ENCODE data around the gene LRRC25. TPM values are rescaled to one million over a fixed set of nuclear protein-coding genes. Genes with fewer than 3 reads are reported as not detected.

LRRC25 gene
- polyA plus RNA-seq, 1 donor (not counting 4 experiments of a cell fraction or from before 2014, with no cell fraction given), result not detected

GRCh38 chr19:18389726-18390064 is 7.7 kb downstream of the LRRC25 start:
- no peak for DNase-seq (ENCODE audit: low read depth, low spot score)
- no peaks in the 10 kb centered on the region for H3K9me1 ChIP-seq (ENCODE audit: control insufficient read depth, extremely low read depth, insufficient read depth, low read length)
- H3K4me2 ChIP-seq (ENCODE audit: control insufficient read depth, extremely low read depth, insufficient read depth, low read depth, low read length), result no peak overlapping the region
- peaks cover 17% of the 10 kb centered on the region for H3K4me1 ChIP-seq (ENCODE audit: control insufficient read depth, extremely low read depth, insufficient read depth, low read length)
- no peak overlapping the region for H3K4me3 ChIP-seq (ENCODE audit: control insufficient read depth in 2 of 3, extremely low read depth in 1 of 3, insufficient read depth in 2 of 3, low read depth in 1 of 3, low read length in 3 of 3)
- H3K79me2 ChIP-seq (ENCODE audit: control insufficient read depth, insufficient read depth, low read length), result no peaks in the 10 kb centered on the region
- H2AFZ ChIP-seq (ENCODE audit: control insufficient read depth, low read length), result no peak overlapping the region
- H3K36me3 ChIP-seq (ENCODE audit: control insufficient read depth in 2 of 2, extremely low read depth in 1 of 2, insufficient read depth in 2 of 2, low read length in 2 of 2), result no peaks in the 10 kb centered on the region
- no peak overlapping the region for H3K9ac ChIP-seq (ENCODE audit: control insufficient read depth, extremely low read depth, insufficient read depth, low read length)
- dilution Hi-C loops (cut with MboI; ENCODE audit: extremely low pct_ligation_motif_present, low sequenced_read_pairs), result no loop called here
- no peak for FAIRE-seq
- no peaks in the 10 kb centered on the region for H3K9me3 ChIP-seq (ENCODE audit: control insufficient read depth, low read depth, low read length)
- peaks cover 20% of the 10 kb centered on the region for H3K27me3 ChIP-seq (ENCODE audit: control insufficient read depth, extremely low read depth, insufficient read depth, low read length)
- no peak for TF ChIP-seq EZH2 (IDR thresholded peaks at IDR 0.05; ENCODE audit: low read length)
- no peak for TF ChIP-seq CTCF (optimal IDR thresholded peaks at IDR 0.05 in 1 of 3, IDR thresholded peaks at IDR 0.05 in 1 of 3, conservative IDR thresholded peaks at IDR 0.05 in 1 of 3; ENCODE audit: extremely low read depth in 1 of 3, insufficient read depth in 2 of 3, low read length in 3 of 3)
- no peak overlapping the region for H3K27ac ChIP-seq (ENCODE audit: control insufficient read depth, insufficient read depth, low read length)
- no peaks in the 10 kb centered on the region for H4K20me1 ChIP-seq (ENCODE audit: control insufficient read depth, extremely low read depth, insufficient read depth, low read length)

GRCh38 chr19:18388960-18389725 is 8.3 kb downstream of the LRRC25 start:
- Histone ChIP-seq H3K27me3 (ENCODE audit: control insufficient read depth, extremely low read depth, insufficient read depth, low read length) (peaks cover 20% of the 10 kb centered on the region), H2AFZ (ENCODE audit: control insufficient read depth, low read length) (no peak overlapping the region), H3K9ac (ENCODE audit: control insufficient read depth, extremely low read depth, insufficient read depth, low read length) (no peak overlapping the region), H3K79me2 (ENCODE audit: control insufficient read depth, insufficient read depth, low read length) (no peaks in the 10 kb centered on the region), H3K9me3 (ENCODE audit: control insufficient read depth, low read depth, low read length) (no peaks in the 10 kb centered on the region), H3K4me3 (ENCODE audit: control insufficient read depth in 2 of 3, extremely low read depth in 1 of 3, insufficient read depth in 2 of 3, low read depth in 1 of 3, low read length in 3 of 3) (peak overlapping the region in 2 of 3 experiments; percentile 26 to 30), H3K4me1 (ENCODE audit: control insufficient read depth, extremely low read depth, insufficient read depth, low read length) (peaks cover 17% of the 10 kb centered on the region), H3K9me1 (ENCODE audit: control insufficient read depth, extremely low read depth, insufficient read depth, low read length) (no peaks in the 10 kb centered on the region), H3K27ac (ENCODE audit: control insufficient read depth, insufficient read depth, low read length) (no peak overlapping the region), H3K36me3 (ENCODE audit: control insufficient read depth in 2 of 2, extremely low read depth in 1 of 2, insufficient read depth in 2 of 2, low read length in 2 of 2) (no peaks in the 10 kb centered on the region), H3K4me2 (ENCODE audit: control insufficient read depth, extremely low read depth, insufficient read depth, low read depth, low read length) (peak overlapping the region; percentile 73), H4K20me1 (ENCODE audit: control insufficient read depth, extremely low read depth, insufficient read depth, low read length) (no peaks in the 10 kb centered on the region)
- FAIRE-seq (no peak), DNase-seq (ENCODE audit: low read depth, low spot score) (no peak)
- dilution Hi-C loops (cut with MboI; ENCODE audit: extremely low pct_ligation_motif_present, low sequenced_read_pairs), result no loop called here
- TF ChIP-seq EZH2 (IDR thresholded peaks at IDR 0.05; ENCODE audit: low read length) (no peak), CTCF (optimal IDR thresholded peaks at IDR 0.05 in 1 of 3, IDR thresholded peaks at IDR 0.05 in 1 of 3, conservative IDR thresholded peaks at IDR 0.05 in 1 of 3; ENCODE audit: extremely low read depth in 1 of 3, insufficient read depth in 2 of 3, low read length in 3 of 3) (no peak)

Data from keratinocyte (primary cell).